ENCODE data around the gene ALPG.
"Not testable (repeated sequence)": the region's sequence is repeated elsewhere in the genome, so short reads cannot be mapped to it uniquely, and the experiment has no call there.

- TF ChIP-seq CTCF (optimal IDR thresholded peaks at IDR 0.05 in 1 of 3, IDR thresholded peaks at IDR 0.05 in 1 of 3, conservative IDR thresholded peaks at IDR 0.05 in 1 of 3; ENCODE audit: extremely low read depth in 1 of 3, insufficient read depth in 2 of 3, low read length in 3 of 3); EZH2 (IDR thresholded peaks at IDR 0.05; ENCODE audit: low read length): not testable (repeated sequence)
Measured at GRCh38 chr2:232441922-232442321, 35.3 kb downstream of the ALPG start.
